Embryonic facial prominence (tissue), 1 donor: ENCODE results near the gene ZNF579.
"Not testable (repeated sequence)": the region's sequence is repeated elsewhere in the genome, so short reads cannot be mapped to it uniquely, and the experiment has no call there.

Source experiments
- DNase-seq: peaks from one replicate; pipeline ENCODE4 v3.0.0-alpha.2; 2016; ENCODE audit errors: extremely low spot score

ZNF579 gene

DNA sequence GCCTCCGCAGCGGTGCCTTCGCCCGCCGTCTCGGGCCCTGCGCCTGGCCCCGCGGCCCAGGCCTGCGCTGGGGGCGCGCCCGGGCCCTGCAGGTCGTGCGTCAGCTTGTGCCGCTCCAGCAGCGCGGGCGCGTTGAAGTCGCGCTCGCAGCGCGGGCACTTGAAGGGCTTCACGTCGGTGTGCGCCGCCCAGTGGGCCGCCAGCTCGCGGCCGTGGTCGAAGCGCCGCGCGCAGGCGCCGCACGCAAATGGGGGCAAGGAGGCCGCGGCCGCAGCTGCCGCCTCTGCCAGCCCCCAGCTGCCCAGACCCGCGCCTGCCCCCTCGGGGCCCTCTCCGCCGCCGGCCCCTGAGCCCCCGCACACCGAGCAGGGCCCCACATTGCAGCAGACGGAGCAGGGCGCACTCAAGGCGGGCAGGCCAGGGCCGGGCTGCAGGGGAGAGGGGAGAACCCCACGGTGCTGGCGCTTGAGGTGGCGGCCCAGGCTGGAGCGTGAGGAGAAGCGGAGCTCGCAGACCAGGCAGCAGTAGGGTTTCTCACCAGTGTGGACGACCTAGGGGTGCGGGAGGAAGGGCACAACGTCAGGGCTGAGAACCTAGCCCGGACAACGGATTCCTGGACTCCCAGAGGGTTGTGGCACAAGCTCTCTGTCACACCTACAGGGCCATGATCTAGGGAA is 12.6 kb upstream of the ZNF579 start:
- DNase-seq = no peak

DNA sequence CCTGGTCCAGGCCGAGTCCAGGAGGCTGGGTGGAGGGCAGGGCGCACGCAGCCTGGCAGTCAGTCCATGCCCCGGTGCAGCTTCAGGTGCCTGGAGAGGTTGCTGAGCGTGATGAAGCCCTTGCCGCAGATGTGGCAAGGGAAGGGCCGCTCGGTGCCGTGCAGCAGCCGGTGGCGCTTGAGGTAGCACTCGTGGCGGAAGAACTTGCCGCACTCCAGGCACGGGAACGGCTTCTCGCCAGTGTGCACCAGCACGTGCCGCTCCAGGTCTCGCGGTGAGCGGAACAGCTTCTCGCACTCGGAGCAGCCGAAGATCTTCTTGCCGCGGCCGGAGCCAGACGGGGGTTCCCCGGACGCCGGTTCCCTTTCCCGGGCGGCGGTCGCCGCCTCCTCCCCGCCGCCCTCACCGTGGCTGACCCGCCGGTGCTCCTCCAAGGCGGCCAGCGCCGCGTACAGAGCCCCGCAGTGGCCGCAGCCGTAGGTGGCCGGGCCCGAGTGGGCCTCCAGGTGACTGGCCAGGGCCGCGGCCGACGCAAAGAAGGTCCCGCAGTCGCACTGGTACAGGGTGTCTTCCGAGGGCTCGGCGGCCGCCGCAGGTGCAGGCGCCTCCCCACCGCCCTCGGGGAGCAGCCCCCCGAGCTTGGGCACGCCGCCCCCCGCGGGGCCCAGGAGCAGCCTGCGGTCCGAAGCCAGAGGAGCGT is 11.9 kb upstream of the ZNF579 start:
- DNase-seq = no peak

- DNase-seq = no peak
Measured at GRCh38 chr19:55591555-55591954, 10.9 kb upstream of the ZNF579 start.

DNA sequence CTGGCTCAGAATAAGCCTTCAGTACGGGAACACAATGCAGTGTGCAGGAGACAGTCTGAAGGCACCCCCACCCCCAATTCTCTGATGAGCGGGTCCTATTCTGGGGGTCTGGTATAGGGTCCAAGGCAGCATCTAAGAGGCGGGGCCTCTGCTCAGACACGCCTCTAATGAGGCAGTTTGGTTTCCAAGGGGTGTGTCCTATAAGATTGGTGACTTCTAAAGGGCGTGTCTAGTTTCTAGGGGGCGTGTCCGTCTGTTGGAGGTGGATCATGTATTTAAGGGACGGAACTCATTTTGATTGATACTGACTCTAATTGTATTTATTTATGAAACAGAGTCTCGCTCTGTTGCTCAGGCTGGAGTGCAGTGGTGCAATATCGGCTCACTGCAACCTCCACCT is 10.0 kb upstream of the ZNF579 start:
- no peak for DNase-seq

DNA sequence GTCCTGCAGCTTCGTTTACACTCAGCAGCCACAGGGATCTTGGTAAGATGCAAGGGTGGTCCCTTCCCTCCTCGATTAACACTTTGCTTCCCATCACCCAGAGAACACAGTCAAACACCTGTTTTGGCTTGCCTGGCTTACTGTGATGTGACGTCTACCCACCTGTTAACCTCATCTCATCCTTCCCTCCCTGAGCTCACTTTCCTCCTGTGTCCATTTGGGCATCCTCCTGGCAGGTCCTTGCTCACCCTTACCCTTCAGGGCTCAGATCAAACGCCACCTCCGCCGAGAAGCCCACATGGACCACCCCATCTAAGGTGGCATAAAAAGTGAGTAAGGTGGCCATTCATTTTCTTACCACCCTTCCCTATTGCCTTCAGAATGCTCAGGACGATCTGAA is 9.5 kb upstream of the ZNF579 start:
- DNase-seq = no peak

- DNase-seq = no peak
Measured at GRCh38 chr19:55588738-55589137, 8.1 kb upstream of the ZNF579 start.

DNA sequence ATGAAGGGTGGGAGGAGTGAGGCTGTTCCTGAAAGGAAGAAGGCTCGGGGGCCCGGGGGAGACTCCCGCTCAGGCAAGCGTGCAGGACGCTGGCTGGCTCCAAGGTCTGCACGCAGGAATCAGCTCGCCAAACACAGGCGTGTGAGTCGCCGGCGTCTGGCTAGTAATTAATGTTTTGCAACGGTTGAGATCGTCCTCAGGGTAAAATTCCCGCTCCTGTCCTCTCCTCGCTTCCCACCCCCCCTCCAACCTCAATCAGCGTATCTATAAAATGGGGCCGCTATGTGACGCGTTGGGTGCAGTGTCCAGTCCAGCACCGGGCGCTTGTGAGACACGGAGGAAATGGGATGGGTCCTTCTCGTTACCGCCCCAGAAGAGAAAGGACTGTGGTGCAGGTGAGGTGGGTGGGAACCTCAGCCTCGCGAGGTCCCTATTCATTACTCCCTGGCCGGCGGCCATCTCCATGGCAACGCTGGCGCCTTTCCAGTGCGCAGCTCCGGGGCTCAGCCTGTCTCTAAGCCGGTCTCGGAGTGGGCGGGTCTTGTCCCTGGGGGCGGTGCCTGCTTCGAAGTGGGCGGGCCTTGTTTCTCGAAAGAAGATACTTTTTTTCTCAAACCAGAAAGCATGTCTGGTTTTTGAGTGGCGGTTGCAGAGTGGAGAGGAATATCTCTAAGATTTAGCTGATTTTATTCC is 6.5 kb upstream of the ZNF579 start:
- peak; percentile 86 for DNase-seq

DNA sequence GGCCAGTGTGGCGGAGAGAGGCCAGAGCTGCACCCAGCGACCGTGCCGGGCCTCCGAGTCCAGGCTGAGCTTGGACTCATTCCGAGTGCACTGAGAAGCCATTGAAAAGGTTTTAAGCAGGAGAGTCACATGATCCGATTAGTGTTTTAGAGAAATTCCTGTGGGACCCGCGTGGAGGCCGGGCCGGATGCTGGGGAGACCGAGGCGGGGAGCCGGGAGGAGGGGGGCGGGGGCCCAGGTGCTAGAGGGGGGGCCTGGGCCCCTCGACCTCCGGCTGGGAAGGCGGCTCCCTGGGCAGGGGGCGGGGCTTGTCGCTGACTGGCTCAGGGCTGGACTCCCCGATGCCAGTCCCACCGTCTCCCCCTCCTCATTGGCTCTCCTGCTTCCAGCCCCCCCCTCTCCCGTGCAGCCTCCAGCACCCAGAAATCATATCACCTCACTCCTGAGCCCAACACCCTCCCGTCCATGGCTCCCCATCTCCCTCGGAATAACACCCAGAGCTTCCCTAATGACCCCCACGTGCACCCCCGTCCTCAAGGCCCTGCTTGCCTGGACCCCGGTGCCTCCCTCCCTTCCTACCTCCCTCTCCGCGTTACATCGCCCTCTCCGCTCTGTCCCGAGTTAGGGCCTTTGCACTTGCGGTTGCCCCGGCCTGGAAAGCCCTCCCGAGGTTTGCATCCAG is 5.2 kb upstream of the ZNF579 start:
- DNase-seq = peak; percentile 84

DNA sequence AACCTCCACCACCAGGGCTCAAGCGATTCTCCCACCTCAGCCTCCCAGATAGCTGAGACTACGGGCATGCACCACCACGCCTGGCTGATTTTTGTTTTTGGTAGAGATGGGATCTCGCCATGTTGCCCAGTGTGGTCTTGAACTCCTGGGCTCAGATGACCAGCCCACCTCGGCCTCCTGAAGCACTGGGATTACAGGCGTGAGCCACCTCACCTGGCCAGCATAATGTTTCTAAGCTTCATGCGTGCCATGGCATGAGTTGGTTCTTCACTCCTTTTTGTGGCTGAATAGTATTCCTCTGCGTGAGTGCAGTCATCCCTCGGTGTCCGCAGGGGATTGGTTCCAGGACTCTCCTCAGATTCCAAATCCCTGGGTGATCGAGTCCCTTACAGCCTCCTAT is 4.2 kb upstream of the ZNF579 start:
- no peak for DNase-seq

DNA sequence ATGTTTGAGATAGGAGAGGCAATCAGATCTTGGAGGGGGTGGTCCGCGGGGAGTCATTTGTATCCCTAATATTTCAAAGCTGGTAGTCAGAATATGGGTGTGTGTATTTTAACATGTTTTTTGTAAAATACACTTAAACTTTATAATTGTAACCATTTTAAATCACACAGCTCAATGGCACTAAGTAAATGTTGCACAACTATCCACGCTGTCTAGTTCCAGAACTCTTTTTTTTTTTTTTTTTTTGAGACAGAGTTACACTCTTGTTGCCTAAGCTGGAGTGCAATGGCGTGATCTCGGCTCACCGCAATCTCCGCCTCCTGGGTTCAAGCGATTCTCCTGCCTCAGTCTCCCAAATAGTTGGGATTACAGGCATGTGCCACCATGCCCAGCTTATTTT is 3.2 kb upstream of the ZNF579 start:
- DNase-seq = not testable (repeated sequence)

DNA sequence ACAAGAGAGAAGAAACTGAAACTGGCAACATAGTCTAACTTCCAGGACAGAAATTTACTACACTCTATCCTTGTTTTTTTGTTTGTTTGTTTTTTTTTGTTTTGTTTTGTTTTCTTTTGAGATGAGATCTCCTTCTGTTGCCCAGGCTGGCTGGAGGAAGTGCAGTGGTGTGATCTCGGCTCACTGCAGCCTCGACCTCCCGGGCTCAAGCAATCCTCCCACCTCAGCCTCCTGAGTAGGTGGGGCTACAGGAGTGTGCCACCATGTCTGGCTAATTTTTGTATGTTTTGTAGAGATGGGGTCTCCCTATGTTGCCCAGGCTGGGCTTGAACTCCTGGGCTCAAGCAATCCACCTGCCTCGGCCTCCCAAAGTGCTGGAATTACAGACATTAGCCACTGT is 1.6 kb upstream of the ZNF579 start:
- DNase-seq = not testable (repeated sequence)

DNA sequence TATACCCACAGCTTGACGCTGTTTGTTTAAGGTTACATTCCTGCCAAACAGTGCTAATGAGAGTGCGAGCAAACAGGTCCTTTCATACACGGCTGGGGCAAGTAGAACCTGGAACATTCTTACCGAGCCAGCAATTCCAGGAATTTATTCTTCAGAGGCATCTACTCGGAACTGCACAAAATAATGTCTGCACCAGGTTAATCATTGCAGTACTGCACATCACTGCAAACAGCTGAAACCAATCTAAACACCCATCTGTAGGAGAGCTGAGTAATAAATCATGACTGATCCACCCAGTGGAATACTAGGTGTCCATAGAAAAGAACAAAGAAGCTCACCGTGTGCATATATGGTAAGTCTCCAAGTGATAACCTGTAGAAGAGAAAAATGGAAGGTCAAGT is 1.2 kb upstream of the ZNF579 start:
- DNase-seq = no peak

DNA sequence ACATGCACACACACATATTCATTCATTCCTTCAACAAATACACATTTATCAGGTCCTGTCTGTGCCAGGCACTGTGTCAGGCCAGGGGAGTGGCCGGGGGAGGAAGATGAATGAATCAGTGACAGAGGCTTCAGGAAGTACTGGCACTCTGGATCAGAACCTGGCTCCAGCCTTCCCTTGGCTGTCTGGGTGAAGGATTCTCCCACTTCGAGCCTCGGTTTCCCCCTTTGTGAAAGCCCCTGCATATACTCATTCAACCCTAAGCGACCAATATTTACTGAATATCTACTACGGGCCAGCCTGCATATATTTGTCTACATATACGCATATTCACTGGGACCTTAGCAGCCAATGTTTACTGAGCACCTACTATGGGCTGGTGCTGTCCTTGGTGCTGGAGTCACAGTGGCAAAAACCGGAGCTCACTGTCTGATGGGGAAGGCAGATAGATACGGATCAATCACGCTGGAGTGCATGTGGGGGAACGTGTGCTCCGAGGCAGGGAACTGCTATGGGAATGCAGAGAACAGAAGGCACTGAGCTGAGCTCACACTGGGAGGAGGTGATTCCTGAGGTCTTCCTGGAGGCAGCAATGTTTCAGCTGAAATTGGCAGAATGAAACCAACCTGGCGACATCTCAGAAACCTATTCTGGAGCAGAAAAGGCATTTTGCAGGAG is 636 bp upstream of the ZNF579 start:
- no peak for DNase-seq

DNA sequence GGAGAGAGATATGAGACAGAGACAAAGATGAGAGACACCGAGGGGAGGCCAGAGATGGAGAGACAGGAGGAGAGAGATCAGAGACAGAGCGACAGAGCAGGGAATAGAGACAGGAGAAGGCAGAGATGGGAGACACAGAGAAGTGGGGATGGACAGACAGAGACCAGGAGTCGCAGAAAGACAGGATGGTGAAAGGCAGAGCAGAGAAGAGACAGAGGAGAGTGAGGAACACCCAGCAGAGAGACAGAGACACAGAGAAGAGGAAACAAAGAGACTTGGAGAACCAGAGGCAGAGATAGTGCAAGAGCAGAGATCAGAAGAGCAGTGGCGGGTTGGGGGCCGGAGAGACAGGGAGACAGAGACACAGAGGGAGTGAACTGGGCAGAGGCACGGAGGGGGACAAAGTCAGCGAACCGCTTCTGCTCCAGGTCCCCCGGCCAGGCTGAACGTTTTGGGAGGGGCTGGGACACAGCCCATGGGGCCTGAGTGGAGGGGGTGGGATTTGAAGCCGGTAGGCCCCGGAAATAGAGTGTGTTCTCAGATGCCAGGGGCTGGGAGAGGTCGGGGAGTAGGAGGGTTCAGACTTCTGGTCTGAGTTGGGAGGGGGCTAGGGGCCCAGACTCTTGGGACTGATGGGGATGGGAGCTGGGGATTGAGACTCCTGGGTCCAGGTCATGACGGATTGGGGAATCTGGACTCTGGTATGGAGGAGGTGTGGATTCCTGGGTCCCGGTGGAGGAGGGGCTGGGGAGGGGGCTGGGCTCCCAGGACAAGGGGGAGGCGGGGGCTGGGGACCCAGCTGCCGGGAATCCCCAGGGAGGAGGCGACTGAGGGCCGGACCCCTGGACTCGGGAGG is 654 bp downstream of the ZNF579 start:
- DNase-seq = no peak

DNA sequence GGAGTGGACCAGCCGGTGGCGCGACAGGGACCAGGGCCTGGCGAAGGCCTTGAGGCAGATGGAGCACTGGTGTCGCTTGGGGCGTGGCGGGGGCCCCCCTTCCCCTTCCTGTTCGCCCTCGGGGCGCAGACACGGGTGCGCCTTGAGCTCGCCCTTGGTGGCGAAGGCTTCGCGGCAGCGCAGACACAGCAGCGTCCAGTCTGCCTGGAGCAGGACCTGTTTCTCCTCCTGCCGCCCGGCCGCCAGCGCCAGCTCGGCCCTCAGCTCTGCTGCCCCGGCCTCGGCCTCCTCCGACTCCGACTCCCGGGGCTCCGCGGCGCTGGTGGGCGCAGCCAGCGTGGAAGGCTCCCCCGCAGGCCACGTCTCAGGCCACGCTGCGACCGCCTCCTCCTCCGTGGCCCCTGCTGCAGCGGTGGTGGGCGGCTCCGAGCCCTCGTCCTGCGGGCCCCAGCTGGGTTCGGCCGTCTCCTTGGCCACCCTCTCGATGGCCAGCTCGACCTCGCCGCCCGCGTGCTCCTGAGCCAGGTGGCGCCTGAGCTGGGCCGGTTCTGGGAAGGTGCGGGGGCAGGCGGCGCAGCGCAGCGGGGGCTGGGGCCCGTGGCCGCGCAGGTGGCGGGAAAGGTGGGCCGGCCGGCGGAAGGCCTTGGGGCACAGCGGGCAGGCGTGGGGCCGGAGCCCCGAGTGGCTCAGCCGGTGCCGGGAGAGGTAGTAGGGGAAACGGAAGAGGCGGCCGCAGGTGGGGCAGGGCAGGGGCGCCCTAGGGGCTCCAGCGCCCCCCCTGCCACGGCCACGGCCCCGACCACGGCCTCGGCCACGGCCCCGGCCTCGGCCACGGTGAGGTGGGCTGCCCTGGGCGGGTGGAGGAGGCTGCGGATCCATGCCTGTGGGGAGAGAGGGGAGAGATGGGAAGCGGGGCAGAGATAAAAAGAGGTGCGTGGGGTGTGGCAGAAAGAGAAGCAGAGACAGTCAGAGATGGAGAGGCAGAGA is 1.6 kb downstream of the ZNF579 start:
- DNase-seq = no peak

DNA sequence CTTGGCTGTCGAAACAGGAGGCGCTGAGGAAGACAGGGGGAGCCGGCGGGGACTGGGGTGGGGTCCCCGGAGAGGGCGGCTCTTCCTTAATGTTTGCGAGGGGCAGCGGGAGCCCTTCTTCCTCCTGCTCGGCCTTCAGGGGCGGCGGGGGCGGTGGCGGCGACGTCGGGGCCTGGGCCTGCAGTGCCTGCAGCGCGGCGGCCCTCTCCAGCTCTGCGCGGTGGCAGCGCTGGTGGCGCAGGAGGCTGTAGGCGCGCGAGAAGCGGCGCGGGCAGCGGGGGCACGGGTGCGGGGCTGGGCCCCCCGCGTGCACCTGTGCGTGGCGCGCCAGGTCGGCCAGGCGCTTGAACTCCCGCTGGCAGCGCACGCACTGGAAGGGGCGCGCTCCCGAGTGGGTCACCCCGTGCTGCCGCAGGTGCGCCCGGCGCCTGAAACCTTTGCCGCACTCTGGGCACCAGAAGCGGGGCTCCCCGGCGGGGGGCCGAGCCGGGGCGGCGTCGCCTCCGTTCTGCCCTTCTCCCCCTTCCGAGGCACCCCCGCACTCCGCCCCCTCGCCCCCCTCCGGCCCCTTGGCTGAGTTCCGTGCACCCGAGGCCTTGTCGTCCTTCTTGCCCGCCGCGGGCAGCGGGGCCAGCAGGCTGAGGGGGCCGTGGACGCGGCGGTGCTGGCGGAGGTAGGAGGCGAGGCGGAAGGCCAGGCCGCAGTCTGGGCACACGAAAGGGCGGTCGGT is 2.5 kb downstream of the ZNF579 start:
- no peak for DNase-seq

DNA sequence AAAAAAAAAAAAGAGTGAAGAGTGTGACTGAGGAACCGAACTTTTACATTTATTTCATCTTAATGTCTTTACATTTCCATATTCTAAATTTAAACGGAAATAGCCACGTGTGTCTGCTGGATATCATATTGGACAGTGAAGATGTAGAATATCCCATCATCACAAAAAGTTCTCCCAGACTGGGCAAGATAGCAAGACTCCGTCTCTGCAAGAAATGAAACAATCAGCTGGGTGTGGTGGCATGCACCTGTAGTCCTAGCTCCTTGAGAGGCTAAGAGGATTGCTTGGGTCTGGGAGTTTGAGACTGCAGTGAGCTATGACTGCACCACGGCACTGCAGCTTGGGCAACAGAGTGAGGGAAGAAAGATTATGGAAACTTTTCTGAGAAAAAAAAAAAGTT is 3.9 kb downstream of the ZNF579 start:
- no peak for DNase-seq

GRCh38 chr19:55573929-55574328 is 6.7 kb downstream of the ZNF579 start:
- DNase-seq = not testable (repeated sequence)

DNA sequence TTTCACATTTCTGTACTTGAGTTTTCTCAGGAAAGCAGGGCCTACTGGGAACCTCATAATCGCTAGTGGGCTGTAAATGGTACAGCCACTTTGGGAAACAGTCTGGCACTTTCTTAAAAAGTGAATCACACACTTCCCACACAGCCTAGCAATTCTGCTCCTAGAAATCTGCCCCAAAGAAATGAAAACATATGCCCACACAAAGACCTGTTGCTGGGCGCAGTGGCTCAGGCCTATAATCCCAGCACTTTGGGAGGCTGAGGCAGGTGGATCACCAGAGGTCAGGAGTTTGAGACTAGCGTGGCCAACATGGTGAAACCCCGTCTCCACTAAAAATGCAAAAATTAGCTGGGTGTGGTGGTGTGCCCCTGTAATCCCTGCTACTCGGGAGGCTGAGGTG is 11.2 kb downstream of the ZNF579 start:
- not testable (repeated sequence) for DNase-seq
